NCI-H748 (cell line): ENCODE results near the gene ATP2B2.

Experiments
- DNase-seq: peaks from one replicate; lab custom pipeline; 2025; ENCODE audit not compliant: unreplicated experiment; lab: John Stamatoyannopoulos, UW

ATP2B2 gene

DNA sequence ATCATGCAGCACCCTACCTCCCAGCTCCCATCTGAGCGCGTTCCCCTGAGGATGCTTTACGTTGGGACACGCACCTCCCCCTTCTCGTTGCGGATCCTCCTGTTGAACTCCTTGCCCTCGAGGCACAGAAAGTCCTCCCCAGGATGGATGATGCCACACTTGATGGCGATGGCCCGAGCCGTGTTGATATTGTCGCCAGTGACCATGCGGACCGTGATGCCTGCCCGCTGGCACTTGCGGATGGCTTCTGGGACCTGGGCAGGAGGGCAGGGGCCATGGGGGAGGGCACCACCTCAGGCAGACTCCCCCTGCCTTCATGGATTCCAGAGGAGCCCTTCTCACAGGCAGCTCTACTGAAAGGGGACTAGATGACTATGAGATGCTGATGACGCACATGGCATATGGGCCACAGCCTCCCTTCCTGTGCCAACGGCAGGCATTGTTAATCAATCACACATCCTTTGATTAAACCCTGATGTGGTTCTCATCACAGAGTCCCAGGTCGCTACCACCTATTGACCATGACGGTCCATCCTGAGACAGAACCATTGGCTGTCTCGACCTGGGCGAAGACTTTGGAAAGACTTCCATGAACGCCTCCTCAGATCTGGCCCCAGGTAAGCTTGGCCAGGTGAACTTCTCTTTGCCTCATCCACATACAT lies 154.9 kb downstream of the ATP2B2 start:
- DNase-seq: no peak

GRCh38 chr3:10349801-10350200 lies 155.6 kb downstream of the ATP2B2 start:
- no peak for DNase-seq

DNA sequence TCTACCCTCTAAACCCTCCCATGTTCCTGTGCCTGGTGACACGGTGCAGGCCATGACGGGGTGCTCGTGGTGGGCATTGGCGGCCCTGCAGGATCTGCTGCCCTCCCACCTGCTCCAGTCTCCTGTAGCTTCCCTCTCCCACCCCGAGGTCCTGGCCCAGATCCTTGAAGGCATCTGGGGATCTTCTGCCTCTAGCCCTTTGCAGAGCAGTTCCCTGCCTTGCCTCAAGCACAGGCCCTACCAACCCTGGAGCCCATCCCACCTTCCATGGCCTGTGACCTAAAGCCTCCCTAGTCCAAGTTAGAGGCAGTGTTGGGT lies 157.0 kb downstream of the ATP2B2 start:
- no peak for DNase-seq

DNA sequence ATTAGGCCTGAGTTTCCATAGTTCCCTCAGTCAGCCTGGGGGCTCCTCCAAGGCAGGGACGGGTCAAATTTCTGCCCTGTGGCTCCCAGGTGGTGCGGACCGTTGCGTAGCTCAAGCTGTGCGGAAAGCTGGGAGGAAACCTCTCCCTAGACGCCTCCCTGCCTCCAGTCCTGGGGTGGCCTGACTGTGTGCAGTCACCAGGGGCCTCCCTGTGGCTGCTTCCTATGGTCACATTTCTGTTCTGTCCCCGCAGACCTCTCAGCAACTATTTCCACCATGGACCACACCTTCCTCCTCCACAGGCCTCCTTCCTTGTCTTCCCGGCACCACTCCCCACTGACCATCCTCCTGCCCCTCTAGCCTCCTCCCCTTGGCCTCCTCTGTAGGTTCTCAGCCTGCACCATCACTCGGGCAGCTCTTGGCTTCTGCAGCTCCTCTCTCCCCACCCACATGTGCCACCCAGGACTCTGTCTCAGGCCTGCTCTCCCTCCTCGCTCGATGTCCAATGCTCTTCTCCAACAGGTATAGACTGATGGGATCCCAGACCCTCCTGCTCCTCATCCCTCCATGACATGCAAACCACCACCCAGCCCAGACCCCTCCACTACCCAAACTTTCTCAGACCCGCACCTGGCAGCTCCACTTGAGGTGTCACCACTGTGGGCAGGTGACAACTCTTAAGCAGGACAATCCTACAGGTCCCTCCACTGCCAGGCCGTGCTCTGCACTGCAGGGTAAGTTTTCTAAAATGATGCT lies 157.6 kb downstream of the ATP2B2 start:
- no peak for DNase-seq

- DNase-seq: no peak
These were observed 159.5 kb downstream of the ATP2B2 start for GRCh38 chr3:10345911-10346310.

- no peak for DNase-seq
These were observed 160.3 kb downstream of the ATP2B2 start for GRCh38 chr3:10344944-10345575.

- peak; percentile 24 for DNase-seq
These were observed 161.0 kb downstream of the ATP2B2 start for GRCh38 chr3:10344147-10344943.

GRCh38 chr3:10343526-10343925 lies 161.9 kb downstream of the ATP2B2 start:
- no peak for DNase-seq

GRCh38 chr3:10342781-10343180 lies 162.6 kb downstream of the ATP2B2 start:
- no peak for DNase-seq

DNA sequence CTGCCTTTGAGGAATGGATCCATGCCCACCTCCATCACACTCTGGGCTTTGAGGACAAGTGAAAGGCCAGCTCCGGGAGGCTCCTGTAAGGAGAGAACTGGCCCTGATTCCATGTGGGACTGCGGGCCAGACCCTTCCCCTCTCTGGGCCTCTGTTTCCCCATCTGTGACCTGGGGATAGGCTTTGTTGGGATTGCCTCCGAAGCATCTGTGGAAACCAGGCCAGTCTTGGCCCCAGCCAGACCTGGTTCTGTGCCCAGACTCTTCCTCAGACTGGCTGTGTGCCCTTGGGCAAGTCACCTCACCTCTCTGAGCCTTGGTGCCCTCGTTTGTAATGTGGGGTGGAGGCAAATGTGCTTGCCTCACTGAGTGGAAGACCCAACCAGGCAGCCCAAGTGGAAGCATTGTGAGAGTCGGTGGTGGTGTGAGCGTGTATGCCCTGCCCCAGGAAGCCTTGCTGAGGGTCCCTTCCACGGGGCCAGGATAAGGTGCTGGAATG lies 163.4 kb downstream of the ATP2B2 start:
- no peak for DNase-seq

DNA sequence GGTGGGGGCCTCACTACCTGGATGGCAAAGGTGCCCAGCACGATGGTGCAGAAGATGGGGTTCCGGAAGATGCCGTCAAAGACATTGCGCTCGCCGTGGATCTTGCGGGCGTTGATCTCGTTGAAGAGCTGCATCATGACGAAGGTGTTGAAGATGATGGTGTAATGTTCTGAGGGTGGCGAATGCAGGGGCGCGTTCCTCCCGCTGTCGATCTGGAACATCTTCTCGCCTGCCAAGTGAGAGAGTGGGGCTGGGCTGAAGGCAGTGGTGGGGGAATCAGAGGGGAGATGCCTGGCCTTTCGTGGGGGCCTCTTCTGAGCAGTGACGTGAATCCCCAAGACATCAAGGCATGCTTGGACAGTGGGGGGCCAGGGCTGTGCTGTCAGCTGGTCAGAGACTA lies 164.9 kb downstream of the ATP2B2 start:
- DNase-seq: no peak

GRCh38 chr3:10340046-10340445 lies 165.3 kb downstream of the ATP2B2 start:
- no peak for DNase-seq

DNA sequence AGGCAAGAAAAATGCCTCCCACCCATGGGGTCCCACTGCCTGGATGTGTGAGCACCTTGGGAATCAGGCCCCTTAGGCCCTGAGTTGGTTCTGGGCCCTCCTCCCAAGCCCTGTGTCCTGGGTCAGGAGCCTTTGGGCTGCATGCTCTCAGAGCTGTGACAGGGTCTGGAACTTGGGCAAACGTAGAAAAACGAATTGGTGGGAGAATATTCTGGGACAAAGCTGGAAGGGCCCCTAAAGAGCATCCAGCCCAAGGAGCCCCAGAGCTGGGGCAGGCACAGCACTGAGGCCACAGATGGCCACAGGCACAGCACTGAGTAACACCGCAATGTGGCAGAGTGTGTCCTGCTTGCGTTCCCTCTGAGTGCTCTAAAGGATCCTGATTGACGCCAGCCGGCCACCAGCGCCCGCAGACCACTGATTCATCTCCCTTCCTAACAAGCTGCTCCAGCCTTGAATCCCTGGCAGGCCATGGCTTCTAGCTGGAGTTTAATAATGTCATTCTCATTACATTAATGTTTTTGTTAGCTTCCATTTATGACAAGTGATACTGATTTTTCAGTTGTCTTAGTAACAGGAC lies 165.9 kb downstream of the ATP2B2 start:
- no peak for DNase-seq

- no peak for DNase-seq
These were observed 166.6 kb downstream of the ATP2B2 start for GRCh38 chr3:10338591-10339353.

DNA sequence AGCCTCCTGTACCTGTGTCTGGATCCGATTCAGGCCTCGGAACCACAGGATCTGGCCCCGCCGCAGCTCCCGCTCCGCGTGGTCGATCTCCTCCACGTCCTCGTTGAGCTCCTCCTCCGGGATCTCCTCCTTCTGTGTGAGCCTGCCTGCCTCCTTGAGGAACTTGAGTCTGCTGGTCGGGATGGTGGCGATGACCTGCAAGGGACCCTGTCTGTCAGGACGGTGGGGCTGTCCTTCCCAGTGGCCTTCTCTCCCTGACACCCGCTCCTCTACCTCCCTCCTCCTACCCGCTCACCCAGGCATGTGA lies 167.3 kb downstream of the ATP2B2 start:
- DNase-seq: no peak

GRCh38 chr3:10337323-10338163 lies 167.8 kb downstream of the ATP2B2 start:
- peak; percentile 25 for DNase-seq

DNA sequence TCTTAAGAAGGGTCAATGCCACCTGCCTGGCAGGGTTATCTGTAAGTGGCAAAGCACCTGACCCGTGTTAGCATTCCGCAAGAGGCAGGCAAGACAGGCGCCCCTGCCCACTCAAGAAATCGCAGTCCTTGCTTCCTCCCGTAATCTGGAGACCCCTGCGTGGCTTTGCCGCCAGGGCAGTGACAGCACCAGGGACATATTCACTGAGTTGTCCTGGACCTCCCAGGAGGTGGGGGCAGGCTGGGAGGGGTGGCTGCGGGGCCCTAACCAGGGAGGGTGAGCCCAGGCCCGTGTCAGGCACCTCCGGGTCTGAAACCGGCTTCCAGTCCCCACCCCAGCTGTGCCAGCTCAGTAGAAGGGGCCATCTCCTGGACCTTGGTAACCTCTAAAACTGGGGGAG lies 168.6 kb downstream of the ATP2B2 start:
- no peak for DNase-seq

DNA sequence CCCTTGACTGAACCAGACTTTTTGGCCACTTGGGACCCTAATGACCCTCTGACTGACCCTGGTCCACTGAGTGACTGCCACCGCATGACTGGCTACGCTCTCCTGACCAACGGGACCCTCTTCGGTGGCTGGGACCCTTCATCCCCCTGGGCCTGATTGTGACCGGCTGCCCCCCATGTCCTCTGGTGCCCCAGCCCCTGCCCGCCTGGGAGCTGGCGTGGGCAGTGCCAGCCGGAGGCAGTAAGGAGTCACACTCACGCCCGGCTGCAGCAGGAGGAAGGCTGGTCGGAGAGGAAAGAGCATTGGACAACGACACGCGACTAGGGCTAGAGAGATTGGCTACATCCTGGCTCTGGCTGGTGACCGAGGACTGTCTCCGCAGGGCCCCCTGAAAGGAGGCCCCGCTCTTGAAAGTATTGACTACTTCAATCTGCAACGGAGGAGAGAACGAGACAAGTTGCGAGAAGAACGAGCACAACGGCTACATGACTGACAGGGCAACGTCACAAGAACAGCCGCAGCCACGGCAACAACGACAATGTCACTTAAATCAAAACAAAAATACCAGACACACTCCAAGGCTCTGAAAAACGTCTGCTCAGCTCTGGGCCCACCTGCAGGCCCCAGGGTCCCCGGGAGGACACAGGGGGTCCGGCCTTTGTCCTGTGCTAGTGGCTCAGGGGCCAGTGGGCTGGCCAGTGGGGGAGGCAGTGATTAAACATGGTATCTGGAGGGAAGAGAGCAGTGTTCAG lies 169.3 kb downstream of the ATP2B2 start:
- no peak for DNase-seq

- DNase-seq: no peak
These were observed 170.1 kb downstream of the ATP2B2 start for GRCh38 chr3:10335190-10335738.
